Right lobe of liver (tissue), 4 donors: Measurements from ENCODE around the gene PPP2R5B.

Experiments
- CTCF ChIP-seq, 4 donors: fragments of 200-600 bp in 3 of 4; fragments of 450-650 bp in 1 of 4; IDR thresholded peaks; one replicate each; pipeline versions ENCODE4 v1.5.1 to v1.8.0; 2016 to 2022; ENCODE audit warnings: antibody characterized with exemption in 4 of 4, mild to moderate bottlenecking in 2 of 4
- POLR2A ChIP-seq: fragments of 450-650 bp; IDR thresholded peaks from one replicate; pipeline ENCODE4 v1.6.1; 2017; ENCODE audit warnings: antibody characterized with exemption, mild to moderate bottlenecking
- donor health status: DM: no; HTN: no; CAD: no.
- donor health status: DM: no; HTN: no; CAD: no.
- donor health status: DM: no; HTN: yes; CAD: no.

- TF ChIP-seq POLR2A (no peak), CTCF (IDR thresholded peaks at IDR 0.05) (no peak)
Observed at GRCh38 chr11:64902102-64902900, 22.2 kb upstream of the PPP2R5B start.
